NCI-H1105 (cell line): ENCODE results near the gene GALNS.
"Not testable (repeated sequence)": the region's sequence is repeated elsewhere in the genome, so short reads cannot be mapped to it uniquely, and the experiment has no call there.

Experiments
- DNase-seq: peaks from one replicate; lab custom pipeline; 2025; lab: John Stamatoyannopoulos, UW

GALNS gene

DNA sequence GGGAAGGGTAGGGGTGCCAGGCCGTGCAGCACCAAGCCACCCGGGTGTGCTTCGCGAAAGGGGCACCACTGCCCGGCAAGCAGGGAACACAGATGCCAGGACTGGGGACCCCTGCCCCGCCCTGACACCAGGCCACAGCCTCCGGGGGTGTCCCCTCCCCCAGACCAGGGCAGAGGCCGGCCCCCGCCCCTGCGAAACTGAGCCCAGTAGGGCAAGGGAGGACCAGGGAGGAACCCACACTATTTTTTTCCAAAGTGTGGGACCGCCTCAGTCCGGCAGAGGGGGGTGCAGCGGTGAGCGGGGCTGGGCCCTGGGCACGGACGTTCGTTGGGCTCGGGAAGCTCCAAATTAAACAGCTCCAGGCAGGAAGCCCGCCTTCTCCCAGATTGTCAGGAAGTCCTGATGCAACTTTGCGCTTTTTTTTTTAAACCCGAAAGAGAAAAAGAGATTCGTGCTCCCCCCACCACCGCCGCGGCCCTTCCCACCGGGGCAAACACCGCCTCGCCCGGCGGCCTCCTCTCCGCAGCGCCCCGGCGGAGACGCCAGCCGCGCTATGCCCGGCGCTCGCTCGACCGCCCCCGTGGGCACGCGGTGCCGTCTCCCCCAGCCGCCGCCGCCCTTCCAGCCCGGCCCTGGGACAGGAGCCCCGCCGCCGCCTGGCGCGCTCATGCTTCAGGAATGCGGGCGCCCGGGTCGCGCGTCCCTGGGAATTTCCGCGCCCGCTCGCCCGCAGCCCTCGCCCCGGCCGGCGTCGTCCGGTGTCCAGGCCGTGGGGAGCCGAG is 72.5 kb downstream of the GALNS start:
- DNase-seq = no peak

DNA sequence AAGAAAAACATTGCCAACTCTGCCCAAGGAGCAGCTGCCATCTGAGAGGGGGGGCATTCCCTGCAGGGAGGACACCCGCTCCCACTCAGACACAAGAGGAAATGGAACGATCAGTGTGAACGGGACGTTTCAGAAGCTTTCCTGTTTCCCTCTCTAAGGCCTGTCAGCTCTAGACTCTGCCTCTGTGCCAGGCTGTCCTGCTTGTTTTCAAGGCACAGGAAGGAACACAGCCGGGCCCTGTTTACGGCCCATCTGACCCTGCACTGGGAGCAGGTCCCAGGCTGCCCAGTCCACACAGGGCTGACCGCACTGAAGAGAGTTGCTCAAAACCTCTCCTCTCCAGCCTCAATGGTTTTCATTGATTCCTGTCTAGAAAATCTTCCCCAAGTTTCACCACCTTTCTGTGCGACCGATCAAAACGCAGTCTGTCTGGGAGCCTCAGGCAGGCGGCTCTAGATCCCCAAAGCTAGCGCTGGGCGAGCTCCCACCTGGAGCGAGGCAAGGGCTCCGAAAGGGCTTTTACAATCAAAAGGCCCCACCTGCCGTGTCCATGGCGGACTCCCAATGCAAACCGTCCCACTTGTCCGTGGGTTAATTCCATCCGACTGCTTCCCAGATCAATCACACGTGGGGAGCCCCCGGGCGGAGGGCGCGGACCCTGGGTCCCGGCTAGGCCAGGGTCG is 73.2 kb downstream of the GALNS start:
- no peak for DNase-seq

DNA sequence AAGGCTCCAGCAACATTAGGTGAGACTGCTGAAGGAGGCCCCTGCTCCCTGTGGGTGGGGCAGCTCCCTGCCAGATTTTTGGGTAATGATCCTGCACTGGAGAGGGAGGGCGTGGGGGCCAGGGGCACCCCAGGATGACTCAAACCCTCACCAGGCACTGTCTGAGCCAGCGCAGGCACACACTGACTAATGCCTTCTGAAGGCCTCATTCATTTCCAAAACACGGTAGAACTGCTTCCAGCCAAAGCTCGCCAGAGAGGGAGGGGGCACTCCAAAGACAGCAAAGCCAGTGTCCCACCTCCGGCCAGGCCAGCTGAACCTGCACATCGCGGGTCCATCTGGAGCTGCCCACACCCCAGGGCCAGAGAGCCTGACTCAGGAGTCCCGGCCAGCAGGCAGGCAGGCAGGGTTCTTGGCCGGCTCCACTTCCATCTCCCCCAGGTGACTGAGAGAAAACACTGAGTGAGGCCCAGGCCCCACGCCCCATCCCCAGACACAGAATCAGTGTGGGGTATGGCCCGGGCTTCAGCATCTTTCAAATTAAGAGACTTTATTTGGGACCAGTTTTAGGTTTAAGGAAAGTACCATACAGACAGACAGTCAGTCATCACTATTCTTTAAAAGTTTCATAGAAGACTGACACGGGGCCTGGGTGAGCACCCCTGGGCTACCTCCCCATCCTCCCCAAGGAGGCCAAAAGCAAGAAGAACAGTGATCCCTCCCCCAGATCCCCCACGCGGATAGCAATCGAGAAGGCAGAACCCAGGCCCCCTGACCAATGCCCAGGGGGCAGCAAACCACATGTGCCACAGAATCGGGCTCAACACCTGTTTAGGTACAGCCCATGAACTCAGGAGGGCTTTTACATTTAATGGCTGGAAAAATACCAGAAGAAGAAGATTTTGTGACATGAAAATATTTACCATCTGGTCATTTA is 74.0 kb downstream of the GALNS start:
- DNase-seq = no peak

DNA sequence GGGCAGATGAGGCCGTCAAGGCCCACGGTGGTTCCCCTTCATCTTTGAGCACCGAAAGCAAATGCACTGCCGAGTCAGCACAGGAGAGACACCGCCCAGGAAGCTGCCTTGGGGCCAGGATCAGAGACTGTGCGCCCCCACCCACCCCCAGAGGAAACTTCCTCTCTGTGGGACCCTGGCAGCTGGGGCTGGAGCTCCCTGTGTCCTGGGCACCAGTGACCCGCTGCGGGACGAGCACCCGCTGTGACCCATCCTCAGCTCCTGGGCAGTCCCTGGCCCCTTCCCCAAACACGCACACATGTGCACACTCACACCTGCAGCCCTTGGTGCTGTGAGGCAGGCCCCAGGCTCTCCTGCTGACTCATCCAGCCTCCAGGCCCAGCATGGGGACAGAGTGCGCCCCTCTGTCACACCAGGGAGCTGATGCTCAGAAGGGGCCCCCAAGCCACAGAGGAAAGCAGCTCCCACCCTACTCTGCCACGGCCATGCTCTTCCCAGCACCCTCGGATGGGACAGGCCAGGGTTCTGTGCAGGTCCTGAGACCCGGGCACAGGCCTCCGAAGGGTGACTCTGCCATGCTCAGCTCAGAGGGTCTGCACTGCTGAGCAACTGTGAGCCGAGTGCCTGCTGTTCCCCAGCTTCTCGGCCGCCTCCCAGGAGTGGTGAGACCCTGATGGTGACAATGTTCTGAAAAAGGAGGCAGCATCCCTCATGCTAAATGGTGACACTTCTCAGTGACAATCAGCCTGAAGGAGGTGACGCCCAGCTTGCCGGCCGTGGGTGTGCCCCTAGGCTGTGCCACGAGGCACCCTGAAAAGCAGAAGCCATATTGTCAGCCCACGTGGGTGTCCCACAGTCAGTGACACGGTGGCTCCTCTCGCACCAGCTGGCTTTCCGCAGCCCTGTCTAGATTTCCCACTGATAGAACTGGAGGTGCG is 75.3 kb downstream of the GALNS start:
- DNase-seq = no peak

DNA sequence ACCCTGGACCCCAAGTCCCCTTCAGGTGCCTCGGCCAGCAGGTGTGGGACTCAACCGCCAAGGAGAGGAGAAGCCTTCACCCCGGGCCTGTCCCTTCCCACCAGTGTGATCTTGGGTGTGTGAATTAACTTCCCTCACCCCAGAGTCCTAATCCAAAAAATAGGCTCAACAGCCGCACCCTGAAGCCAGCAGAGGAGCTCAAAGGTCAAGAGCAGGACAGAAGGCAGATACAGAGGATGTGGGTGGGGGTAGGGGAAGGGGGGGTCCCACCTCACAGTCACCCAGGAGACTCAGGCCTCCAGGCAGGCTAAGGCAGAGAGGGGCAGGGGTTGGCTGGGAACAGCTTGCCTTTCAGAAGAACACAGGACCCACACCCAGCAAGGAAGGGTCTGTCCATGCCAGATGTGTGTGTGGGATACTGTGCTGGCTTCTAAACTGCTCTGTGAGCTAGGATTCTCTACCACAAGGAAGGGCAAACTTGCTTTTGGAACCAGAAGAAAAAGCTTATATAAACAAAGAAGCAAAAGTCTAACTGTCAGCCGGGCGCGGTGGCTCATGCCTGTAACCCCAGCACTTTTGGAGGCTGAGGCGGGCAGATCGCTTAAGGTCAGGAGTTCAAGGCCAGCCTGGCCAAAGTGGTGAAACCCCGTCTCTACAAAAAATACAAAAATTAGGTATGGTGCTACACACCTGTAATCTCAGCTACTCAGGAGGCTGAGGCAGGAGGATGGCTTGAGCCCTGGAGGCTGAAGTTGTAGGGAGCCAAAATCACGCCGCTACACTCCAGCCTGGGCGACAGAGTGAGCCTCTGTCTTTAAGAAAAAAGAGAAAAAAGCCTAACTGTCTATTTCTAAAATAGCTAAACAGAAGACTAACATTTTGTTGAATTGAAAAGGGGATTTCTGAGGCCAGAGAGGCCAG is 76.3 kb downstream of the GALNS start:
- DNase-seq = no peak

DNA sequence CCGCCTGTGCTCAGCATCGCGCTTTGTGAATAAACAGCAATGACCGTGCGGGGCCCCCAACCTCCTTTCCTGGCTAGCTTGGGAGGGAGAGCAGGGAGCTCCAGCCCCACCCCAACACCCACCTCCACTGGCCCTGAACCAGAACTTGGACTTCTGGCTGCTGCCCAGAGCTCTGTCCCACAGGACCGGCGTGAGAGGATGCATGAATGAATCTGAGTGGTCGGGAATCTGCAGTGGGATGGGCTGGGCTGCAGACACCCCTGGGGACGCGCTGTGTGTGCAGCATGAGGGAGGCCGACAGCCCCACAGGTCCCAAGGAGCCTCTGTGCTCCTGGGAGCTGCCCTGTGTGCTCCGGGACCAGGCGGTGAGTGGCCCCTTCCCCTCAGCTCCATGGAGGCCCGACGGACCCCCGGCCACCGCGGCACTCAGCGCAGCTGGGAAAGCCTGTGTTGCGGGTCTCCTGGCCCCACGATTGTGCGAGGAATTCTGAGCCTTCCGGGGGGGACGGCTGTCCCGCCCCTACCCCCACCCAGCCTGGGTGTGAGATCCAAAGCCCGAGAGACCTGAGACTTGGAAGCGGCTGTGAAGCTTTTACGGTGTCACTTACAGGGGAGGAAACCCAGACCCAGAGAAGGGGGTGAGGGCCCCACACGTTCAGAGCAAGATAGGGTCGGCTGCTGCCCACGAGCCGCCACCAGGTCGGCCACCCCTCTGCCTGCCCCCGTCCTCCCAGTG is 77.2 kb downstream of the GALNS start:
- no peak for DNase-seq

DNA sequence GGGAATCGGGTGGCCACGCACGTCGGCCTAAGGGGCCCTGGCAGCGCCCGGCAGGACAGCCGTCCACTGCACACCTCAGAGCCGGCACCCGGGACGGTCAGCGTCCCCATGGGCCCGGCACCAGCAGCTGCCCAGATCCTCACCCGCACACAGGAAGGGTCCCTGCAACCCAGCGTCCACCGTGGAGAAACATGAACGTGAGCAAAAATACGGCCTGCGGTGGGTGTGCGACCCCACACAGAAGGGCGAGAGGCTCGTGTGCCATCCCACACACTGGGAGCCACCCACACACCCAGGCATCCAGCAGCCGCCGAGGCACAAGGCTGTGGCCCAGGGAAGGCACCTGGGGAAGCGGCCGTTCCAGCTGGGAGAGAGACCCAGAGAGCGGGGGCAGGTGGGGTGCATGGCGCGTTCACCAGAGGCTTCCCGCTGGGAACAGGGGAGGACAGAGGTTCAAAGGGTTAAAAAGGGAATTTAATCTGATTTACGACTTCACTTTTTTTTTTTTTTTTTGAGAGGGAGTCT is 78.1 kb downstream of the GALNS start:
- DNase-seq = no peak

DNA sequence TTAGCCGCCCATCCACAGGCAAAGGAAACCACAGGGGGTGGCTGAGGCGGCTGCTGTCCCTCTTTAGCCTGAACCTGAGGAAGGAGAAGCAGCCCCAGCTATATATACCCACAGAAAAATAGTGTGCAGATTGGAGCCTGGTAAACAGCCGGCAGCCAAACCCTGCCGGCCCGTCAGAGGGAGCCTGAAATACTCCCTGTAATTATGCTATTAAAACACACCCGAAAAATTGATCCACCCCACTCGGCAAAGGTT is 78.5 kb downstream of the GALNS start:
- no peak for DNase-seq

DNA sequence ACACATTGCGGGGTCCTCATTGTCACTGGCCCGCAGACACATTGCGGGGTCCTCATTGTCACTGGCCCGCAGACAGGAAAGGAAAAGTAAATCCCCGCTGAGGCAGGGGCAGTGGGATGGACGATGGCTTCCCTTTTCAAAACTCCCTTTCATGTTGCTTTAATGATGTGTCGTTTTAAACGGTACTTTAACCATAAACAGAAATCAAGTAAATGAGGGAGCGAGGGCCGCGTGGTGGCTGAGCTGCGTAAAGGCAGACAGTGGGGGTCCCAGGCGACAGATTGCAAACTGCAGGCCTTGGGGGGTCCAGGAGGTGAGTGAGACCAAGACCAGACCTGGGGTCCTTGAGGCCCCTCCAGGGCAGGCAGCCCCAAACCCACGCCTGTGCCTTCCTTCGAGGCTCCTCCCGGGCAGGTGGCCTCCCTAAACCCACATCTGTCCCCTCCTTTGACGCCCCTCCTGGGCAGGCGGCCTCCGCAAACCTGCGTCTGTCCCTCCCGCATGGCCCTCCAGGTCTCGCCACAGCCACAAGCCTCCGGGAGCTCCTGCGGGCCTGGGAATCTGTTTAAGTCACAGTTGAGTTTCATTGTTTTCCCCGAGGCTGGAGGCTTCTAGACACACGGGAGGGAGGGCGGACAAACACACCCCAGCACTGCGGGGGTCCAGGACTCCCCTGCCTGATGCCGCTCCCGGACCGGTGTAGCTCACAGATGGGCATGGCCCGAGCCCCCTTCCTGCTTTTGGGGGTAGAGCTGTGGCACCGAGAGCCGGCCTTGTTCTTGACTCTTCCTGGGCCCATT is 79.1 kb downstream of the GALNS start:
- no peak for DNase-seq

DNA sequence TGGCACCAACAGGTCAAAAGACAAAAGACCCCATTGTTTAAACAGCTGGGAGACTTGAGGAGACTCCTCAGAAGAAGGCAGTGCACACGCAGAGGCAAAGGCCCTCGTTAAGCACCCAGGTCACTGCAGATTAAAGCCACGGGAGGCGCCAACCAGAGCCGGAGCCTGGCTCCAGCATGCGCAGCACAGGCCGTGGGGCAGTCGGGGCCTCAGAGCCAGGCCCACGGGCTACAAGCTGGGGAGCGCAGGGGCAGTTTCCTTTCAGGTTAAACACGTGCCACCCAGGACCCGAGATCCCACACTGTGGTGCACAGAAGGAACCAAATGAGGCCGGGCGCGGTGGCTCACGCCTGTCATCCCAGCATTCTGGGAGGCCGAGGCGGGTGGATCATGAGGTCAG is 80.9 kb downstream of the GALNS start:
- DNase-seq = no peak

DNA sequence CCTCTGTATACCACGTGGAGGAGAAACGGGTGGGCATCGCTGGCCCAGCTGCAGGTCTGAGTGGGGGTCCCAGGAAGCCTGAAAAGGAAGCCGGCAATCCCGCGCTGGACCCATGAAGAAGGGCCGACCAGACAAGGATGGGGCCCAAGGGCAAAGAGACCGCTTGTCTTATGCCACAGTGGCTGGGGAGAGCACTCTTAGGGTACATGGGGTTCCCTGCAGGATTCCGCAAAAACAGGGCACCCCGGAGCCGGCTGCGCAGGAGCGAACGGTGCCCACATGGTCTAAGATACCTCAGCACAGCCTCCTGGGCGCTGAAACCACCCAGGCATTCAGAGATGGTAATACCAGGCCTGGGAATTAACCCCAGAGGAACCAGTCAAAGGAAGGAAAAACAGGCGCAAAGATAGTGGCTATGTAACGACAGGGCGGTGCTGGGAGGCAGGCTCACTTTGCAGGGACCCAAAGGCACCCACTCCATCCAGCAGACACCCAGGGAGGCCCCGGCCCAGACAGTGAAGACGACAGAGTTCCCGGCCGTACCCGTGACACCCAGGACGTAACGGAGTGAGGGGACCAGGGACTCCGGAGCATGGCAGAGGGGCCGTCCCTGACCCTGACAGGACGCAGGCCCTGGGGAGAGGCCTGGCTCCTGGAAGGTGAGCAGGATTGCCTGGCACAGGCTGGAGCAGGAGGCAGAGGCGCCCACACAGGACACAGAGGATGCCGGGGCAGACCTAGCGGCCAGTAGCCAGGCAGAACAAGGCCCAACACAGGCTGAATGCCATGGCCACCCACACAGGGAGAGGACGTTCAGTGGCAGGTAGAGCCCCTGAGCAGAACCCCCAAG is 82.0 kb downstream of the GALNS start:
- no peak for DNase-seq

DNA sequence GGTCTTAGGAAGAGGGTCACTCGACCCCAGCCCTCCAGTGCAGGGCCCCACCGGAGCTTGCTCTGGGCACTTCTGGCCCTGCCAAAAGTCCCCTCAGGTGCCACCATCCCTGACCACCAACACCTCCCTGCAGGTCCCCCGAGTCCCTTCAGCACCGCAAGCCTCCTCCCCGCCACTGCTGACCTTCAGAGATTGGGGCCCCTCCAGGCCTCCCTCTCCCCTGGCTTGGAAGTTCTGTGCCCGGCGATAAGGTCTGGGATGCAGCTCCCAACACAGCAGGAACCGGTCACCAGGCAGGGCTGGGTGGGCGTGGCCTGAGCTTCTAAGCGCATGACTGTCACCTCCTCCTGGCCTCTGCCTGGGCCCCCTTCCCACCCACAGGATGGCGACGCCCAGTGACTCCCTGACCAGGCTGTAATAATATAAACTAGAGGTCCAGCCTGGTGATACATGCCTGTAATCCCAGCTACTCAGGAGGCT is 82.9 kb downstream of the GALNS start:
- no peak for DNase-seq

DNA sequence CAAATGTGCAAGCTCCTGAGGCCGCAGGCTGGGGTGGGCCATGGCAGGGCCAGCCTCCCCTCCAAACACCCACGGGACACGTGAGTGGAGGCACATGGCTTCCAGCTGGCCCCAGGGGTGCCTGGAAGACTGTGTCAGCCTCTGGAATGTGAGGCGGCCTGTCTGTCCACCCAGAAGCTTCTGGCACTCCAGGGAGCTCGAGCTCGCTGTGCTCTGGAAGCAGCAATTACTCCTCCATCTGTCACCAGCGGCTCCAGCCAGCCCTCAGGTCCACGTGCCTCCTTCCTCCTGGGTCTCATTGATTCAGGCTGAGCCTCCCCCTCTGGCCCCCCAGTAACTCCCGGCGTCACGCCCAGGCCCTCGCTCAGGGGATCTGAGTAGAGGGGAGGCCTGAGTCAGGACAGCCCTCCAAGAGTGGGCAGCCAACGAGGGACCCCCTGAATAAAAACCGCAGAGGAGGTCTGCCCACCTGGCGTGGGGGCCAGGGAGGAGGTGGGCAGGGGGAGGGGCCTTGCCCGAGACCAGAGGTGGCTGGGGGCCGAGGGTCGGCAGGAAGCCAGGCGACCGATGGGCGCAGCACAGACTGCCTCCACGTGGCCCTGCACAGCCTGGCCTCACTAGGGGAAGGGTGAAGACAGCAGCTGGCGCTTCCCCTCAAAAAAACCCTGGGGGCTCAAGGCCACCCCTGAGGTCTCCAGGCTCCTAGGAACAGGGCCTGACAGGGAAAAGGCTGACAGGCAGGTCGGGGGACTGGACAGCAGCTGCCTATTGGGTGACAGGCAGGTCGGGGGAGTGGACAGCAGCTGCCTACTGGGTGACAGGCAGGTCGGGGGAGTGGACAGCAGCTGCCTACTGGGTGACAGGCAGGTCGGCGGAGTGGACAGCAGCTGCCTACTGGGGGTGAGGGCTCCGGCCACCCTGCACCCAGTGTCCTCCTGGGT is 83.6 kb downstream of the GALNS start:
- no peak for DNase-seq

DNA sequence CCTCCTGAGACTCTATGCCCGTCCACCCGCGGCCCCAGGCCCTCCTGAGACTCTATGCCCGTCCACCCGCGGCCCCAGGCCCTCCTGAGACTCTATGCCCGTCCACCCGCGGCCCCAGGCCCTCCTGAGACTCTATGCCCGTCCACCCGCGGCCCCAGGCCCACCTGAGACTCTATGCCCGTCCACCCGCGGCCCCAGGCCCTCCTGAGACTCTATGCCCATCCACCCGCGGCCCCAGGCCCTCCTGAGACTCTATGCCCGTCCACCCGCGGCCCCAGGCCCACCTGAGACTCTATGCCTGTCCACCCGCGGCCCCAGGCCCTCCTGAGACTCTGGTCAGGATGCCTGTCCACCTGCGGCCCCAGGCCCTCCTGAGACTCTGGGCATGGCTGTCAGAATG is 85.0 kb downstream of the GALNS start:
- DNase-seq = not testable (repeated sequence)

DNA sequence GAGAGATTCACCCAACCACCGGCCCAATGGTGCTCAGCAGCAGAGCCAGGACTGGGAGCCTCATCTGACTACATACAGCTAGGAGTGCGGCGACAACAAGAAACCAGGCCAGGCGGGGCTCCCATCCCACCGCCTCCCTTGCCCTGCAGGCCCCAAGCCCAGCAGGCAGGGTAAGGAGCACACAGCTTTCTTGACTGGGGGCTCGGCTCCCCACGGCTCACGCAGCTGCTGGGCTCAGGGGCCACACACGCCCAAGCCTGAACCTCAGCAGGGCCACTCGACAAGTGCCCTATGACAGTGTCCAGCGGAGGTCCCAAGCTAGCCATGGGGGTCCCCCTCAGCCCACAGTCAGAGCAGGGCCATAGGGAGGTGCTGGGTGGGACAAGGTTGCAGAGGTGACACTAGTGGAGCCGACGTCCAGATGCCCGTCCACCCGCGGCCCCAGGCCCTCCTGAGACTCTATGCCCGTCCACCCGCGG is 85.4 kb downstream of the GALNS start:
- DNase-seq = no peak

DNA sequence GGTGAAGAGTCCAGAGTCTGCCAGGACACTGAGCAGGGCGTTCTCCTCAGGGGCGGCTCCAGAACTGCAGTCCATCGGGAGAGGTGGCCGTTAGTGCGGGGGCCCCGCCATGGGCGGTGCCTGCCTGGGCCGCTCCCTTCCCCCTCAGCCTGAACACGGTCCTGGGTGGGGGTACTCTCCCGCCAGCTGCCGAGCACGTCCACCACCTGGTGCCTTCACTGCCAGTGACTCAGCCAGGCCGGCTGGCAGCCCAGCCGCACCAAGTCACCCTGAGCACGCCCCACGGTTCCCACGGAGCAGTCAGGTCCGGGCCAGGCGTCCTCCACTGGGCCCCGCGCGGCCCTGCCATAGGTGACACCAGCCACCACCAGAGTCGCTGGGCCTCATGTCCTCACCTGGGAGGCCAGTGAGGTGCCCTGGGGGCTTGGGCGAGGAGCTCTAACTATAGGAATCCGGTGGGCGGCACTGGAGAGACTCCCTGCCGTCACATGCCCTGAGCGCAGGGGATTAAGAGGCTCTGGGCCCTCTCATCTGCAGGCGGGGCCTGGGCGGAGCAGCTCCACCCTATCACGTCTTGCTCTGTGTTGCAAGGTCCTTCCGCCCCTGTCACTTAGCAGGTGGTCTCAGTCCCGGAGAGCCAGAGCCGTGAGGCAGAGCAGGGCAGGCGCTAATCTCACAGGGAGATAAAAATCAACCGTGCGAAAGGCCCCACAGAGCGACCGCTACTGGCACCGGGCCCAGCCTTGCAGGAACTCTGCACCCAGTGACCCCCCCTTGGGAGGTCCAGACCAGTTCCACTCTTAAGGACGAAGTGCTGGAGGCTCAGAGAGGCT is 86.1 kb downstream of the GALNS start:
- no peak for DNase-seq
